ENCODE data around the gene GEMIN7. TPM values are rescaled to one million over a fixed set of nuclear protein-coding genes. Genes with fewer than 3 reads are reported as not detected.

Gene GEMIN7
- polyA plus RNA-seq, 1 donor (not counting 4 experiments of a cell fraction or from before 2014, with no cell fraction given): 23.7 TPM

- Histone ChIP-seq H3K27me3 (ENCODE audit: control insufficient read depth, extremely low read depth, insufficient read depth, low read length) (no peaks in the 10 kb centered on the region), H3K79me2 (ENCODE audit: control insufficient read depth, insufficient read depth, low read length) (peaks cover 38% of the 10 kb centered on the region), H2AFZ (ENCODE audit: control insufficient read depth, low read length) (no peak overlapping the region), H3K4me1 (ENCODE audit: control insufficient read depth, extremely low read depth, insufficient read depth, low read length) (peaks cover 25% of the 10 kb centered on the region), H3K9me3 (ENCODE audit: control insufficient read depth, low read depth, low read length) (no peaks in the 10 kb centered on the region), H3K36me3 (ENCODE audit: control insufficient read depth in 2 of 2, extremely low read depth in 1 of 2, insufficient read depth in 2 of 2, low read length in 2 of 2) (peaks cover 8 to 11% of the 10 kb centered on the region in 2 experiments), H3K27ac (ENCODE audit: control insufficient read depth, insufficient read depth, low read length) (peak overlapping the region; percentile 85), H3K4me3 (ENCODE audit: control insufficient read depth in 2 of 3, extremely low read depth in 1 of 3, insufficient read depth in 2 of 3, low read depth in 1 of 3, low read length in 3 of 3) (peak overlapping the region in 1 of 3 experiments; percentile 96), H3K9ac (ENCODE audit: control insufficient read depth, extremely low read depth, insufficient read depth, low read length) (peak overlapping the region; percentile 91), H4K20me1 (ENCODE audit: control insufficient read depth, extremely low read depth, insufficient read depth, low read length) (no peaks in the 10 kb centered on the region), H3K9me1 (ENCODE audit: control insufficient read depth, extremely low read depth, insufficient read depth, low read length) (peaks cover 2% of the 10 kb centered on the region), H3K4me2 (ENCODE audit: control insufficient read depth, extremely low read depth, insufficient read depth, low read depth, low read length) (peak overlapping the region; percentile 97)
- DNase-seq (ENCODE audit: low read depth, low spot score) (no peak), FAIRE-seq (no peak)
- TF ChIP-seq EZH2 (IDR thresholded peaks at IDR 0.05; ENCODE audit: low read length): no peak
- TF ChIP-seq CTCF (optimal IDR thresholded peaks at IDR 0.05 in 1 of 3, IDR thresholded peaks at IDR 0.05 in 1 of 3, conservative IDR thresholded peaks at IDR 0.05 in 1 of 3; ENCODE audit: extremely low read depth in 1 of 3, insufficient read depth in 2 of 3, low read length in 3 of 3): no peak
- dilution Hi-C loops (cut with MboI; ENCODE audit: extremely low pct_ligation_motif_present, low sequenced_read_pairs): no loop called here
These were observed 11.5 kb downstream of the GEMIN7 start for GRCh38 chr19:45090606-45091005.

DNA sequence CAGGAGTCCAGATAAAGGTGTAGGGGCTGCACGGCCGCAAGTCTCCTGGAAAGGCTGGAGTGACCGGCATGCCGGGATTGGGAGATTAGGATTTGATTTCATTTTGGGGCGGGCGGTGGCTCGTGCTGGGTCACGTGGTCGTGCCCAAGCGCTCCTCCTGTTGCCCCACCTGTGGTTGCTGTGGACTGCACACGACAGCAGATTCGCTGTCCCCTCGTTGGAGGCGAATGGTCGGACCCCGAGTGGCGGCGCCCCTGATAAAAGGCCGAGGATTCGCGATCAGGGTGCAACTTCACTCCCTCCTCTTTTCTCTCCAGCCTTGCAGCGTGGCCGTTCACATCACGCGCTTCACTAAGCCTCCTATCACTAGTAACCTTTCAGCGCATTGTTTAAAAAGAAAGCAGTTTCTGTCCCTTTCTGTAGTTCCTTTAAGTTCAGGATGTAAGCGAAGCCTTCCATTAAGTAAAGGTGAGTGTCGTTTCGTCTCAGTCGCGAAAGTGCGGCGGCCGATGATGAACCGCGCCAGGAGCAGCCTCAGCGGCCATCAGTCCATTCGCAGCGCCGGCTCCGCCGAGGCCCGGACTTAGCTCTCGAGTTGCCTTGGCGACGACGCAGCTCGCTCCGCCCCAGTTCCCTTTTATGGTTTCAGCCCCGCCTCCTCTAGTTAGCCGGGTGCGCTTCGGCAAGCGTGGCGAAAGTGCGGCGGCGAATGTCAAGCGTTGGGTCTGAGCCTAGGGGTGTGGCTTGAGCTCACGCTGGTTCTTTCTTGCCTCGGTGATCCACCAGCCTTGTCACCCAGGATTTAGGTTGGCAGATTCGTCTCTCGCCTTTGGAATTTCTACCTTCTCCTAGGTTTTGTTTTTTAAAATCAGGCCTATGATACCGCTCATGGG lies 12.2 kb downstream of the GEMIN7 start:
- Histone ChIP-seq H3K9ac (ENCODE audit: control insufficient read depth, extremely low read depth, insufficient read depth, low read length) (peak overlapping the region; percentile 91), H3K79me2 (ENCODE audit: control insufficient read depth, insufficient read depth, low read length) (peaks cover 43% of the 10 kb centered on the region), H3K9me1 (ENCODE audit: control insufficient read depth, extremely low read depth, insufficient read depth, low read length) (peaks cover 2% of the 10 kb centered on the region), H3K4me2 (ENCODE audit: control insufficient read depth, extremely low read depth, insufficient read depth, low read depth, low read length) (peak overlapping the region; percentile 97), H3K4me3 (ENCODE audit: control insufficient read depth in 2 of 3, extremely low read depth in 1 of 3, insufficient read depth in 2 of 3, low read depth in 1 of 3, low read length in 3 of 3) (peak overlapping the region; percentile 2 to 96 (median 92)), H3K36me3 (ENCODE audit: control insufficient read depth in 2 of 2, extremely low read depth in 1 of 2, insufficient read depth in 2 of 2, low read length in 2 of 2) (peaks cover 8 to 11% of the 10 kb centered on the region in 2 experiments), H4K20me1 (ENCODE audit: control insufficient read depth, extremely low read depth, insufficient read depth, low read length) (no peaks in the 10 kb centered on the region), H3K9me3 (ENCODE audit: control insufficient read depth, low read depth, low read length) (no peaks in the 10 kb centered on the region), H3K27me3 (ENCODE audit: control insufficient read depth, extremely low read depth, insufficient read depth, low read length) (no peaks in the 10 kb centered on the region), H2AFZ (ENCODE audit: control insufficient read depth, low read length) (peak overlapping the region; percentile 68), H3K4me1 (ENCODE audit: control insufficient read depth, extremely low read depth, insufficient read depth, low read length) (peaks cover 25% of the 10 kb centered on the region), H3K27ac (ENCODE audit: control insufficient read depth, insufficient read depth, low read length) (peak overlapping the region; percentile 85)
- dilution Hi-C loops (cut with MboI; ENCODE audit: extremely low pct_ligation_motif_present, low sequenced_read_pairs): no loop called here
- TF ChIP-seq EZH2 (IDR thresholded peaks at IDR 0.05; ENCODE audit: low read length): no peak
- no peak for TF ChIP-seq CTCF (optimal IDR thresholded peaks at IDR 0.05 in 1 of 3, IDR thresholded peaks at IDR 0.05 in 1 of 3, conservative IDR thresholded peaks at IDR 0.05 in 1 of 3; ENCODE audit: extremely low read depth in 1 of 3, insufficient read depth in 2 of 3, low read length in 3 of 3)
- FAIRE-seq (peak; percentile 95), DNase-seq (ENCODE audit: low read depth, low spot score) (no peak)
